ENCODE data around the gene FLVCR1.

The FLVCR1 gene

GRCh38 chr1:212847549-212847948 lies 10.5 kb upstream of the FLVCR1 start, which contains the start of gene SPATA45:
SPATA45 (minus strand) TSS chr1:212847649; CDS start chr1:212836149, 11,500 bp downstream.
- TF ChIP-seq SIN3A (IDR thresholded peaks at IDR 0.05; ENCODE audit: borderline replicate concordance, insufficient read depth, low read length) (no peak), POLR2AphosphoS5 (IDR thresholded peaks at IDR 0.05; ENCODE audit: low read depth, low read length) (no peak), REST (IDR thresholded peaks at IDR 0.05; ENCODE audit: insufficient read depth in 1 of 2, low read depth in 2 of 2, low read length in 2 of 2) (no peak), TAF1 (IDR thresholded peaks at IDR 0.05; ENCODE audit: borderline replicate concordance, insufficient read depth, low read length) (no peak), FOXP2 (optimal IDR thresholded peaks at IDR 0.05; ENCODE audit: borderline replicate concordance, extremely low read depth, extremely low read length, insufficient read depth) (no peak)

- TF ChIP-seq FOXP2 (optimal IDR thresholded peaks at IDR 0.05; ENCODE audit: borderline replicate concordance, extremely low read depth, extremely low read length, insufficient read depth) (no peak), SIN3A (IDR thresholded peaks at IDR 0.05; ENCODE audit: borderline replicate concordance, insufficient read depth, low read length) (no peak), TAF1 (IDR thresholded peaks at IDR 0.05; ENCODE audit: borderline replicate concordance, insufficient read depth, low read length) (no peak), REST (IDR thresholded peaks at IDR 0.05; ENCODE audit: insufficient read depth in 1 of 2, low read depth in 2 of 2, low read length in 2 of 2) (no peak), POLR2AphosphoS5 (IDR thresholded peaks at IDR 0.05; ENCODE audit: low read depth, low read length) (no peak)
These were observed 5.9 kb upstream of the FLVCR1 start for GRCh38 chr1:212852105-212852688.

- TF ChIP-seq SIN3A (IDR thresholded peaks at IDR 0.05; ENCODE audit: borderline replicate concordance, insufficient read depth, low read length) (no peak), FOXP2 (optimal IDR thresholded peaks at IDR 0.05; ENCODE audit: borderline replicate concordance, extremely low read depth, extremely low read length, insufficient read depth) (no peak), REST (IDR thresholded peaks at IDR 0.05; ENCODE audit: insufficient read depth in 1 of 2, low read depth in 2 of 2, low read length in 2 of 2) (no peak), TAF1 (IDR thresholded peaks at IDR 0.05; ENCODE audit: borderline replicate concordance, insufficient read depth, low read length) (no peak), POLR2AphosphoS5 (IDR thresholded peaks at IDR 0.05; ENCODE audit: low read depth, low read length) (no peak)
These were observed 4.4 kb upstream of the FLVCR1 start for GRCh38 chr1:212853658-212854057.

- no peak for TF ChIP-seq FOXP2 (optimal IDR thresholded peaks at IDR 0.05; ENCODE audit: borderline replicate concordance, extremely low read depth, extremely low read length, insufficient read depth)
- no peak for TF ChIP-seq TAF1 (IDR thresholded peaks at IDR 0.05; ENCODE audit: borderline replicate concordance, insufficient read depth, low read length)
- TF ChIP-seq SIN3A (IDR thresholded peaks at IDR 0.05; ENCODE audit: borderline replicate concordance, insufficient read depth, low read length): no peak
- TF ChIP-seq POLR2AphosphoS5 (IDR thresholded peaks at IDR 0.05; ENCODE audit: low read depth, low read length): no peak
- no peak for TF ChIP-seq REST (IDR thresholded peaks at IDR 0.05; ENCODE audit: insufficient read depth in 1 of 2, low read depth in 2 of 2, low read length in 2 of 2)
These were observed 1.3 kb upstream of the FLVCR1 start for GRCh38 chr1:212856755-212857154.
